Measurements from ENCODE around the gene KRTAP9-9.
"Not testable (repeated sequence)": the region's sequence is repeated elsewhere in the genome, so short reads cannot be mapped to it uniquely, and the experiment has no call there.

Gene KRTAP9-9

DNA sequence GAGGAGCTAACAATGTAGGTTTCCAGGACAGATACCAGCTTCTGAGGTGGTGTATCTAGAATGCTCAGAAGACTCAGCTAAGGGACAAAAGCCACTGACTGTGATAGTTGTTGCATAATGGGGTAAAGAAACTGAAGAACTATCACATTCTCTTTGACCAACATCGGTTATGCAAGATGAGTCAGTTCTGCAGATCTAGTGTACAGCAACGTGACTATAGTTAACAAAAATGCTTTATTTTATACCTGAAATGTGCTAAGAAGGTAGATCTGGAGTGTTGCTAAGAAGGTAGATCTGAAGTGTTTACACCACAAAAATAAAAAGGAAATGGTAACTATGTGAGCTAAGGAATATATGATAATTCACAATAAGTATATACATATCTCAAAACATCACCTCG, 12.5 kb downstream of the KRTAP9-9 start:
- DNase-seq, result no peak

DNA sequence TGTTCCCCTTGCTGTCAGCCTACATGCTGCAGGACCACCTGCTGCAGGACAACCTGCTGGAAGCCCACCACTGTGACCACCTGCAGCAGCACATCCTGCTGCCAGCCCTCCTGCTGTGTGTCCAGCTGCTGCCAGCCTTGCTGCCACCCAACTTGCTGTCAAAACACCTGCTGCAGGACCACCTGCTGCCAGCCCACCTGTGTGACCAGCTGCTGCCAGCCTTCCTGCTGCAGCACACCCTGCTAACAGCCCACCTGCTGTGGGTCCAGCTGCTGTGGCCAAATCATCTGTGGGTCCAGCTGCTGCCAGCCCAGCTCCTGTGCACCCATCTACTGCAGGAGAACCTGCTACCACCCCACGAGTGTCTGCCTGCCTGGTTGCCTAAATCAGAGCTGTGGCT, 16.1 kb downstream of the KRTAP9-9 start:
- not testable (repeated sequence) for DNase-seq

DNA sequence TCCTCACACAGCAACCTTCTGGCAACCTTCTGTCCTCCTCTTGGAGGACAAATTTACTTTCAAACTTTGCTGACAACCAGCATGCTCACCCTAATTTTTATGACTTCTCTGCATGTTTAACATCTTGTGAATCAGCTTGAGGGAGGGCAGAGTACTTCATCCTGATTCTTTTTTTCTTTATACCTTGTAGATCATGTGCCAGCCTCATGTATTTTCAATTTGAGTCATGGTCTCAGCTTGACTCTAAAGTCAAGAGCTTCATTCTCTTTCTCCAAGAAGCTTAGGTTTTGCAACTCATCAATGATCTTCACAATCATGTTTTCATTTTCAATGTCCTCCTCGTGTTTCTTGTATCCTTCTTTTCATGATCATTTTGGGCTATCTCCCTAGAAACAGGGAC, 16.7 kb downstream of the KRTAP9-9 start:
- no peak for DNase-seq

DNA sequence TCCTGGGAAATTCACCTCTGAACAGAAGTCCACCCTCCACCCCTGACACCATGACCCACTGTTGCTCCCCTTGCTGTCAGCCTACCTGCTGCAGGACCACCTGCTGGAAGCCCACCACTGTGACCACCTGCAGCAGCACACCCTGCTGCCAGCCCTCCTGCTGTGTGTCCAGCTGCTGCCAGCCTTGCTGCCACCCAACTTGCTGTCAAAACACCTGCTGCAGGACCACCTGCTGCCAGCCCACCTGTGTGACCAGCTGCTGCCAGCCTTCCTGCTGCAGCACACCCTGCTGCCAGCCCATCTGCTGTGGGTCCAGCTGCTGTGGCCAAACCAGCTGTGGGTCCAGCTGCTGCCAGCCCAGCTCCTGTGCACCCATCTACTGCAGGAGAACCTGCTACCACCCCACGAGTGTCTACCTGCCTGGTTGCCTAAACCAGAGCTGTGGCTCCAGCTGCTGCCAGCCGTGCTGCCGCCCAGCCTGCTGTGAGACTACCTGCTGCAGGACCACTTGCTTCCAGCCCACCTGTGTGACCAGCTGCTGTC, 20.5 kb downstream of the KRTAP9-9 start, which contains the start of gene KRTAP9-7:
TSS of gene KRTAP9-7 (plus strand) at position 51 of the 543 bp plus-strand sequence. CDS start at position 51, 0 bp downstream.
- DNase-seq, result not testable (repeated sequence)

DNA sequence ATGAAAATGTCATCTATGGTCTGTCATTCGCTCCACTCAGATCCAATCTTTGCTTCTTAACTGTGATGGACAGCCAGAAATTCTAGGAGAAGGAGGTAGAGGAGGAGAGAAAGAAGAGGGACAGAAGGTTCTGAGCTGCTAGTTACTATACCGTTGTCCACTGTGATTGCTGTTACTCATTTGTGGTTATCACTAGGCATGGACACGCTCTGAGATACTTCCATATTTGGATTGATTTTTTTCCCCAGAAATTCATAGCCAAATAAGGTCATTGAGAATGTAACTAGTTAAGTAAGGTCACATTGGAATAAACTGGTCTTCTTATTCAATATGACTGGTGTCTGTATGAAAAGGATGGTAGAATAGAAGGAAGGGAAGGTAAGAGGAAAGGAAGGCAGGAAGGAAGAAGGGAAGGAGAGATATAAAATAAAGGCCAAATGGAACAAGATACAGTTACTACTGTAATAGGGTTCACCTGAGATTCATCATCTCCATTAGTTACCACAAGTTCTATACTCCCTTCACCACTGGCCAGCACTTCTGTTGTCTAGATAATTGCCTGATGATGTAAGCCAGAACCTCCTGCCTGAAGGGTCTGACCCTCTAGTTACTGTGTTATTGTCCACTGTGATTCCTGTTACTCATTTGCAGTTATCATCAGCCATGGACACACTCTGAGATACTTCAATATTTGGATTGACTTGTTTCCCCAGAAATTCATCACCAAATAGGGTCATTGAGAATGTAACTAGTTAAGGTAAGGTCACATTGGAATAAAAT, 23.2 kb downstream of the KRTAP9-9 start:
- DNase-seq, result no peak

DNA sequence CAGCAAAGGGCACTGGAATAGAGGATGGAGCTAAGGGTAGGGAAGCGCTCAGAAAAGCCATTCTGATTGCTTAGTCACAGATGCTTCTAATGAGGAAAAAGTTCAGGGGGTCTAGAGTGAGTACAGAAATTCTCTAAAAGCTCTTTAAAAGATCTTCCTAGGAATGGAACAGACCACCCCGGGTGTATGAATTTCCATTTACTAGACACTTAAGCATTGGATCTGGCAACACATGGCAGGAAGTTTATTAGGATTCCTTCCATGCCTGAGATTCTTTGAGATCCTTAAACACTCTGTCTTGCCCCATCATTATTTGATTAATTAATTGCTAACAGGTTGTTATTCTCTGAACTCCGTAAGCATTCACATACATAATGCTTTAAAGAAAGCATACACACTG, 28.9 kb downstream of the KRTAP9-9 start:
- no peak for DNase-seq

DNA sequence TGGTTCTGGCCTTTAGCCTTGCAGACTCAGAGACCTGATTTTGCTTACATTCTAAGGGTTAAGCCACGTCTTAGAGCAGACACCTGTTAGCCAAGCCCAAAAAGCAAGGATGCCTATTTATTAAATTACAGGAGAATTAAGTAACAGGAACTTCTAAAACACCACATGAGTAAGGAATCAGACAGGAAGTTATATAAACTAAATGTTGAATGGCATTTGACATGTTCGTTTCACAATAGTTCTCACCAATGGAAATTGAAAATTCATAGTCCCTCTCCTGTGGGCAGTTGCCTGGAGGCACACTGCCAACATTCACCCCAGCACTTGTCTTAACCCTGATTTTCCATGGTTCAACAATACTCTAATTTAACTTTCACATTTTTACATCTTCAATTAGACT, 29.4 kb downstream of the KRTAP9-9 start:
- no peak for DNase-seq

DNA sequence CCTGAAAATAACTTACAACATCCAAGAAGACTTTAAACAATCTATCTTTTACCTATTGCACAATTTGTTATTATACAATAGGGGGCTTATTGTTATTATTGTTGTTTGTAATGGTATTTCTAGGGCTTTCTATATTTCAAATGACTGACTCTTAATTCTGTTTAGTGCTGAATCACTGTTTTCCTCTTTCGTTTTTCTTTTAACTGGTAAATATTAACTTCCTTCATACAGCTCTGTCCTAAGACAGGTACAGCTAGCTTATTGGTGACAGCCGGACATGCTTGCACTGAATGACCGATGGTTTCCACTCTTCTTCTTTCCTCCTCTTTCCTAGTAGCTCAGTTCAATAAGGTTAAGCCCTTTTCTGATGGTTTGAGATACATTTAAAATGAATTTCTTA, 31.9 kb downstream of the KRTAP9-9 start:
- DNase-seq, result no peak

DNA sequence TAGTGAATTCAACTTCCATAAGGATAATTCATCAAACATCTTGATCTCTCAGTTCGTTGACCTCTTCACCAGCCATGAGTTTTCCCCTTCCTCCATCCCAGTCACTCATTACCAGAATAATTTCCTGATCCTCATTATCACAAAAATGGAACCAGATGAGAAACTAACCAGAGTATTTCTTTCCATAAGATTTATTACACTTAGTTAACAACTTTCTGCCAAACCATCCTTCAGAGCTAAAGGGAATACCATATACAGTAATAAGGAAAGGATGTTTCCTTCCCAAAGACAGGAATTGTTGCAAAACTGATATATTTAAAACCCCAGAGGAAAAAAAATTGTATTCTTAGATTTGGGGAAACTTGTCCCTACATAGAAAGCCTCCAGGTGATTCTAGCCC, 38.8 kb downstream of the KRTAP9-9 start:
- DNase-seq, result no peak

DNA sequence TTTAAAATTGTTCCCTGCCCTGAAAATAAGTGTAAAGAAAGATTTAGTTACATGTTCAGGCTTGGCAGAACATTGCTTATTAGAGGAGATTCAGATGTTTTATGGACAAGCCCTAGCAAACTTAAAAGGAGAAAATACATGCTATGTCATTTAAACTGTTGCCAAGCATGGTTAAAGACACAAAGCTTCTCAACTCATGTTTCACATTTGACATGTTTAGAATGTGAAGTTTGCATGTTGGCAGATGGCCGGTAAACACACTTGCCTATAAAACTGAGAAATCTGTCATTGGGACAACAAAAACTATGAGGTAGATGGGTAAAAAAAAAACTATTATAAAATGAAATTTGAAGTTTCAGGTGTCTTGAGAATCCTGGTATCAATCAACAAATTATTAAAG, 41.7 kb downstream of the KRTAP9-9 start:
- DNase-seq, result no peak

DNA sequence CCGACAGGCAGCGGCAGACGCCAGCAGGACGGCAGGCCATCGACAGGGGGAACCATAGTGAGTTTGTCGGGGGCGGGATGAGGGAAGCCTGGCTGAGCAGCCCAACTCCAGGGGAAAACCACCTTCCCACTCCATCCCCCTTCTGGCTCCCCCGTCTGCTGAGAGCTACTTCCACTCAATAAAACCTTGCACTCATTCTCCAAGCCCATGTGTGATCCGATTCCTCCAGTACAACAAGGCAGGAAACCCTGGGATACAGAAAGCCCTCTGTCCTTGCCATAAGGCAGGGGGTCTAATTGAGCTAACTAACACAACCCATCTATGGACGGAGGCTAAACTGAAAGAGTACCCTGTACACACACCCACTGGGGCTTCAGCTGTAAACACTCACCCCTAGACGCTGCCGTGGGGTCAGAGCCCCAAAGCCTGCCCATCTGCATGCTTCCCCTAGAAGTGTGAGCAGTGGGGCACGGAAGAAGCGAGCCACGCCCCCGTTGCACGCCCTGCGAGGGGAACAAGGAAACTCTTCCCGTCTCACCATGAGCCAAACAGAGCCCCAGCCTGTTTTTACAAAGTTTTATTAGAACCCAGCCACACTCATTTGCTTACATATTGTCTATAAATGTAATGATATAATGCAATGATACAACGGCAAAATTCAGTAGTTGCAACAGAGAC, 43.4 kb downstream of the KRTAP9-9 start:
- DNase-seq, result no peak

DNA sequence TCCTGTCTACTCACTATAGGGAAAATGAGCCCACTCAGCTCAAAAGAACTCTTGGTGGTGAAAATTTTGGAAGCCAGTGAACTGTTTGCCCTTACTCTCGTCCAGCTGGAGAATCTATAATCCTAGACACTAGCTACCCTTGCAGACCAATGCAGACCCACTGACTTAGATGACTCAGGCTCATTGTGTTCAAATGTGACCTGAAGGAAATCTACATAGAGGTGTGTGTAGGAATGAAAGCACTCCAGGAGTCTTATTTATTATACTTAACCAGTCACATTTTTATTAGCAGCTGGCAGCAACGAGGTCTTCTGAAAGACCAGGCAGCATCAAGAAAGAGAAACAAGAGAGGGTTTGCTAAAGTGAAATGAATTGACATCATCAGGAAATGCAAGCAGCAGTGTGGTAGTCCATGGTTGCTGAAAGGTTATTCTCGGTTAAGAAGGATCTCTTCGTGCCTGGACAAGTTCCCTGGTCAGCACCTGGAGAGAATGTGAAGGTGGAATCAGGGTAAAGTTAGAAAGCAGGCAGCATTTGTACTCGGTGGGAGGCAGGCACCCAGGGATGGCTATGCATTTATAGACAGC, 46.1 kb downstream of the KRTAP9-9 start:
- no peak for DNase-seq

DNA sequence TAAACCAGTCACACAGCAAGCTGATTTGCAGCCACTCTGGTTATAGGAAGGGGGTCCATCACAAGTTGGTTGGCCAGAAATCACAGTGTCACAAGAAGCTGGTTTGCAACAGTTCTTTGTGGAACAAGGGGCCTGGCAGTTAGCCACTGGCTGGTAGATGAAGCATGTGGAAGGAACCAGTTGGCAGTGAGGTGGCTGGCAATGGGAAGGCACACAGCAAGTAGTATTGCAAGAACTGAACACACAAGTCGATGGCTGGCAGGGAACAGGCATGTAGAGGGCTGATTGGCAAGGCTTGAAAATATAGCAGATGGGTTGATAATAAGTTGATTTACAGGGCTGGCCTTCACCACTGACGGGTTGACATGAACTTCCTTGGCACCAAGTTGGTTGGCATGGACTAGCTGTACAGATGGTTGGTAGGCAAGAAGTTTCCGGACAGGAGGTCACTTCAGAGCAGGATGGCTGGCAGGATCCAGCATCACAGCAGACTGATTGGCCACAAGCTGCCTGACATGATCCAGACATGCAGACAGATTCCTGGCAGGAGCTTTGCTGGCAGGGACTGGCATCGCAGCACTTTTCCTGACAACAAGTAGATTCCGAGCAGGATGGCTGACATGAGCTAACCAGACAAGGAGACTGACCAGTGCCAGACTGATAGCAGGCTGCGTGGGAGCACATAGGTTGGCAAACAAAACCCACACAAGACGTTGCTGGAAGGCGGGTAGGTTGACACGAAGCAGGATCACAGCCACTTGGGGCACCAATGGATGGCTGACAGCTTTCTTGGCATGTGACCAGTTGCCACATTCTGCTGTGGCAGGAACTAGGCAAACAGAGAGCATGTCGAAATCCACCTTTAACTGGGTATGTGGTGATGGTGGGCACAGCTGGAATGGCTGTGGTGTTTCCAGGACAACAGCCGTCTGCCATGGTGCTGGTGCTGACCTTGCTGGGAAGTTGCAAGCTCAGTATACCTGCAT, 47.0 kb downstream of the KRTAP9-9 start, which contains the start of gene KRTAP29-1:
TSS of gene KRTAP29-1 (minus strand) at position 936 of the 986 bp plus-strand sequence. CDS start at position 936, 0 bp downstream.
- DNase-seq, result no peak

DNA sequence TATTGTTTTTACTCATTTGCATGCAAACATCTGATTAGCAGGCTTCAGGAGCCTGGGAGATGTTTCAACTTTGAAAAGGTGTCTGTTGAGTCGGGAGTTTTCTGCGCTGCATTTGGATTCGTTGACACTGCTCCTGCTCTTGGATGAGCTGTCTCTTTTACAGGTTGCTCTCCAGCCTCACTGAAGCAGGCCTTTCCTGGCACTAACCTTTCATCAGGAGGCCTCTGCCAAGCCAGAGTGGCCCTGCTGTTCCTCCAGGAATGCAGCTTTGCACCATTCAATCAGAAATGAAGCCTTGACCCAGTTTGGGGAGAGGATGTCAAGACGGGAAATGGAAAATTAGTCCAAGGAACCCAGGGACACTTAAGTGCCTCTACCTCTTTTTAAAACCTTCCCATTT, 47.8 kb downstream of the KRTAP9-9 start:
- DNase-seq, result no peak

DNA sequence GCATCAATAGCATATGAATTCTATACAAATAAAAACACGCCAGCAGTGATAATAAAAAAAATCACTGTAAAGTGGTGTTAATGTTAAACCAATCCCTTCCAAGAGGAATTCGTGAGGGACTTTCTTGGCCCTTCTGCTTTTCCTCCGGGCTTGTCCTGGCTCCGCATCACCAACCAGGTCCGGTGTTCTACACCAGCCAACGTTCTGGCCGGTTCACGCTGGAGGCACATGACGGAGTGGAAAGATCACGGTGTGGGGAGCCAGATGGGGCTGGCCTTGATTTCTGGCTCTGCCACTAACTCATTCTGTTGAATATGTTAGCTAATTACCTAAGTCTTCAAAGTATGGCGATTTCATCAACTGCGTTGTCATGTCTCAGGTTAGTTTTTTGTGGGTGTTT, 48.9 kb downstream of the KRTAP9-9 start:
- no peak for DNase-seq
